Right ventricle myocardium superior (tissue), 1 donor: ENCODE measurements around the gene DNAJC28. TPM values are rescaled to one million over a fixed set of nuclear protein-coding genes. Genes with fewer than 3 reads are reported as not detected.
"Not testable (repeated sequence)": the region's sequence is repeated elsewhere in the genome, so short reads cannot be mapped to it uniquely, and the experiment has no call there.

ENCODE experiments used
- ATAC-seq: fragments of 200-7000 bp; cut with Tn5 transposase; one replicate; pipeline ENCODE4 v1.9.1; 2020; ENCODE audit warnings: mild to moderate bottlenecking; ENCODE audit not compliant: poor library complexity
- DNase-seq: peaks from one replicate; pipeline ENCODE4 v3.0.0-alpha.2; 2020
- intact Hi-C: fragments of 100-400 bp; cut with DNase I; formaldehyde crosslinking; loops from one replicate; pipeline ENCODE4 v1.11.2; 2022
- long read RNA-seq: library from polyadenylated mRNA; unstranded; transcript quantifications from one replicate; pipeline ENCODE4 v2.0.0, GENCODE V29; 2021
- total RNA-seq: library from RNA; stranded (reverse); fragmentation: NEBNext Ultra II Directional; extraction: Animal tissue kit (Norgen Biotek cat#: 25700); gene quantifications from one replicate; pipeline ENCODE4 v1.2.1, GENCODE V29; 2021
- donor health status: DM: no; HTN: yes; CAD: no; lungs with severe emphysema.

Gene DNAJC28
- total RNA-seq, result 5.7 TPM
- long read RNA-seq, transcript DNAJC28-202 (2 exons, 1,354 nt), result major isoform, 8 of 11 reads
- long read RNA-seq, partial matches to known transcripts, result 0 of 11 reads
- long read RNA-seq, other reads (novel, unspliced or antisense), result 3 of 11 reads

- peak; percentile 99 for ATAC-seq
- DNase-seq, result peak; percentile 96
- intact Hi-C loops, result no loop called here
Measured at GRCh38 chr21:33491373-33492102, at the start of gene DNAJC28. TSS of gene DNAJC28 (minus strand) at chr21:33491716. CDS start at chr21:33489393, 2,323 bp downstream.

DNA sequence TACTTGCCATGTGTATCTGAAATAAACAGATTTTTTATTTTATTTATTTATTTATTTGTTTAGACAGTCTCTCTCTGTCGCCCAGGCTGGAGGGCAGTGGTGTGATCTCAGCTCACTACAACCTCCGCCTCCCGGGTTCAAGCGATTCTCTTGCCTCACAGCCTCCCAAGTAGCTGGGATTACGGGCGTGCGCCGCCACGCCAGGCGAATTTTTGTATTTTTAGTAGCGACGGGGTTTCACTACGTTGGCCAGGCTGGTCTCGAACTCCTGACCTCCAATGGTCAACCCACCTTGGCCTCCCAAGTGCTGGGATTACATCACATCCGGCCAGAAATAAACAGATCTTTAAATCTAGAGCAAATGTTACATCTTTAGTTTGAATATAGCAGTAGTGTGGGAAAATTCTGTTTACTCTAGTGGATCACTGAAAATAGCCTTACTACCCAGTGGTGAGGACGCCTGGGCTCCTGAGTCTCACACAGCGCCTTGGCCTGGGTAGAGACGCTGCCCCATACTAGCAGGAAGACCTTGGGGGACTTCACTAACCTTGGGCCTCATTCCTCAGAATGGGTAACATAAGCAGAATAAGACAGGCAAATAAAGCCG, 49.7 kb upstream of the DNAJC28 start:
- intact Hi-C loops, result no loop called here
- DNase-seq, result no peak
- ATAC-seq, result no peak

- ATAC-seq (no peak), DNase-seq (no peak)
- intact Hi-C loops, result no loop called here
Measured at GRCh38 chr21:33540711-33541104, 49.2 kb upstream of the DNAJC28 start.

GRCh38 chr21:33539616-33540015, 48.1 kb upstream of the DNAJC28 start:
- DNase-seq, result no peak
- intact Hi-C loops, result no loop called here
- no peak for ATAC-seq

DNA sequence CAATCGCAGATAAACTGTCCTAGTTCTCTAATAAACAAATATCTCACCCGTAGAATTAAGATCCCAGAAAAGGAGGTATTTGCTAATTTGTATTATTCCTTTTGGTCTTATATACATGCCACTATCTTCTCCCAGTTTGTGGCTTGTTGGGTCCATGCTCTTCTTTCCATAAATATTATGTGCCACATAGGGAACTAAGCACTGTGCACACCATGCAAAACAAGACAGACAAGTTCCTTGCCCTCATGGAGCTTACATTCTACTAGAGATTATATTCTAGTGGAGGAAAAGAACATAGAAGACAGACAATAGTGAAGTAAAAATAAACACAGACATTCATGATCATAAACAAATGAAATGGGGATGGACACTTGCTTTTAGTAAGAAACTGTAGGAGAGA, 45.7 kb upstream of the DNAJC28 start:
- ATAC-seq, result no peak
- no peak for DNase-seq
- intact Hi-C loops, result no loop called here

GRCh38 chr21:33531007-33531406, 39.5 kb upstream of the DNAJC28 start:
- intact Hi-C loops, result no loop called here
- DNase-seq (no peak), ATAC-seq (no peak)

GRCh38 chr21:33522953-33523349, 31.4 kb upstream of the DNAJC28 start:
- no peak for DNase-seq
- intact Hi-C loops, result no loop called here
- ATAC-seq, result no peak

DNA sequence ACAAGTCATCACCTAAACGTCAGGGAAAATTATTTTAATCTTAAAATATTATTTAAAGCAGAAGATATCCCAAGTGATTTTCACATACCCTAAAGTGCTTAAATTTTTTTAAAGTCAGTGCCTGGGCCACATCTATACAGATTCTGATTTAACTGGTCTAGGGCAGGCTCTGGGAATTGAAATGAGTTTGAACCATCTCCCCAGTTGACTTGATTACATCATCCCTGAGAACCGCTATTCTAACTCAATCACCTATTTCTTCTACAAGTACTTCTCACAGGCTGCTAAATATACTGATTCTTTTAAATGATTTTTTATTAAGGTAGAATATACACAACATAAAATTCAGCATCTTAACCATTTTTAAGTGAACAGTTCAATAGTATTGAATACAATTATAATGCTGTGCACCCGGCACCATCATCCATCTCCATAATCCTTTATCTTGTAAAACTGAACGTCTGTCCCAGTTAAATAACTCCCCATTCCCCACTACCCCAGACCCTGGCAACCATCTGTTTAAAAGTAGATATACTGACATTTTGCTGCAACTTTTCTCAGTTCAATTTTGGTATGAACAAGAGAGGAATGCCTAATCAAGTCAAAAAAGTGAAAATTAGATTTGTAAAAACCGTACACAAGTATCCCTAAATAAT, 30.9 kb upstream of the DNAJC28 start:
- intact Hi-C loops, result no loop called here
- ATAC-seq, result no peak
- DNase-seq, result no peak

- intact Hi-C loops, result no loop called here
- ATAC-seq (no peak), DNase-seq (no peak)
Measured at GRCh38 chr21:33518899-33519298, 27.4 kb upstream of the DNAJC28 start.

GRCh38 chr21:33514229-33514628, 22.7 kb upstream of the DNAJC28 start:
- DNase-seq, result no peak
- no peak for ATAC-seq
- intact Hi-C loops, result no loop called here

DNA sequence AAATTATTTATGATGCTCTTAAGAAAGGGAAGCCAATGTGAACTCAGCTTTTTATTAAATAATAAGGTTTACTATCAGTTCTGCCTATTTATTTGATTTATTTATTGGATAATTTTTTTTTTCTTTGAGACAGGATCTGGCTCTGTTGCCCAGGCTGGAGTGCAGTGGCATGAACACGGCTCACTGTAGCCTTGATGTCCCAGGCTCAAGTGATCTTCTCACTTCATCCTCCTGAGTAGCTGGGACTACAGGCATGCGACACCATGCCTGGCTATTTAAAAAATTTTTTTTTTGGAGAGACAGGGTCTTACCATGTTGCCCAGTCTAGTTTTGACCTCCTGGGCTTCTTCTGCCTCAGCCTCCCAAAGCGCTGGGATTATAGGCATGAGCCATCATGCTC, 21.0 kb upstream of the DNAJC28 start:
- ATAC-seq, result no peak
- intact Hi-C loops, result no loop called here
- DNase-seq, result no peak

DNA sequence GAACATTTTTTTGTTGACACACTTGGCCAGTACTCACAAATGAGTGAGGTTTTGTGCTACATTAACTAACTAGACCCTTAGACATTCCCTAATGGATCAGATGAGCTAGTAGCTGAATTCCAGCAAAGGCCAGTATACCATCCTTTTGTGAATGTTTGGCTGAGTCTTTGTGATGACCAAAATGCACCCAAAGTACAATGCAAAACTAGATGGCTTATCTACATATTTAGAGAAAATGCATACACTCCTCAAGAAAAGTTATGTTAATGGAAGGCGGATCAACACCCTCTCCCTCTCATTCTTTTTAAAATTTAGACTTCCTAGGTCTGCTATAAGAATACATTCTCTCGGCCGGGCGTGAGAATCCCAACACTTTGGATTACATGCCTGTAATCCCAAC, 20.1 kb upstream of the DNAJC28 start:
- intact Hi-C loops, result no loop called here
- DNase-seq (no peak), ATAC-seq (no peak)

DNA sequence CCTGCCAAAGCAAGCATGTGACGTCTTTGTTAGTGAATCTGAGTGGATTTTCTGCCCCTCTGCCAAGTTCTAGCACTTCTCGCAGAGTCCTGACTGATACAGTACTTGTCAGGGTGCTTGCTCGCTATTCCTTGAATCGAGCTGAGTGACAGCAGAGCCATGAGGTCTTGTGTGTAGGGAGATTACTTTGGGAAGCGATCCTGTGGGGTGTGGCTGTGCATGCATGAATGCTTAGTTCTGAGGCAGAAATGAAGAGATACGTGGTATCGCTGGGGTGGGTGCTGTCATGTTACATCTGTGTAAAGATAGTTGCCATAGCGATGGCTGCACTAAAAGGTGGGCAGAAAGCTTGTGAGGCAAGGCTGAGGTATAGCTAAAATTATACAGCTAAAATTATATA, 19.3 kb upstream of the DNAJC28 start:
- DNase-seq (no peak), ATAC-seq (no peak)
- intact Hi-C loops, result no loop called here

DNA sequence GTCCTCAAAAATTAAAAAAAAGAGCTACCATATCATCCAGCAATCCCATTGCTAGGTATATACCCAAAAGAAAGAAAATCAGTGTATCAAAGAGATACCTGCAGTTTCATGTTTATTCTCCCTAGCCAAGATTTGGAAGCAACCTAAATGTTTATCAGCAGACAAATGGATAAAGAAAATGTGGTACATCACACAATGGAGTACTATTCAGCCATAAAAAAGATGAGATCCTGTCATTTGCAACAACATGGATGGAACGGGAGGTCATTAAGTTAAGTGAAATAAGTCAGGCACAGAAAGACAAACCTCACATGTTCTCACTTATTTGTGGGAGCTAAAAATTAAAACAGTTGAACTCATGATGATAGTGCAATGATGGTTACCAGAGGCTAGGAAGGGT, 15.5 kb upstream of the DNAJC28 start:
- DNase-seq, intact Hi-C loops, ATAC-seq: not testable (repeated sequence)

DNA sequence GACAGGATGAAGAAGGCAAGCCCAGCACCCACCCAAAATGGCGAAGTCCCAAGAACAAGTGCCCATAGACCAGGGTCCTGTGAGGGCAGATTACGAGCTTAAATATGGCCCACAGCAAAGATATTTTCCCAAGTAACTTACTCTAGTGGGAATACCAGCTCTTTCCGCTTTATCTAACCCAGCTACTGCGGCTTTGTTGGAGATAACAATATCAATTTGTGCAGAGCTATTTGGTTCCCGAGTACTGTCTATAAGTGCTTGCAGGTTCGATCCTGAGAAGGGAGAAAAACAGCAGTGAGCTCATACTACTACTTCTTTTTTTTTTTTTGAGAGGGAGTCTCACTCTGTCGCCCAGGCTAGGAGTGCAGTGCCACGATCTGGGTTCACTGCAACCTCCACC, 14.3 kb upstream of the DNAJC28 start:
- intact Hi-C loops, result no loop called here
- ATAC-seq (no peak), DNase-seq (no peak)

- ATAC-seq, result no peak
- intact Hi-C loops, result no loop called here
Measured at GRCh38 chr21:33496345-33496744, 4.8 kb upstream of the DNAJC28 start.

GRCh38 chr21:33495743-33496142, 4.2 kb upstream of the DNAJC28 start:
- DNase-seq (no peak), ATAC-seq (no peak)
- intact Hi-C loops, result no loop called here

More at GRCh38 chr21:33496345-33496744, 4.8 kb upstream of the DNAJC28 start:
- no peak for DNase-seq

- intact Hi-C loops, result no loop called here
- DNase-seq (no peak), ATAC-seq (no peak)
Measured at GRCh38 chr21:33493756-33494155, 2.2 kb upstream of the DNAJC28 start.

GRCh38 chr21:33492571-33492970, 1.1 kb upstream of the DNAJC28 start:
- DNase-seq (no peak), ATAC-seq (no peak)
- intact Hi-C loops, result no loop called here

DNA sequence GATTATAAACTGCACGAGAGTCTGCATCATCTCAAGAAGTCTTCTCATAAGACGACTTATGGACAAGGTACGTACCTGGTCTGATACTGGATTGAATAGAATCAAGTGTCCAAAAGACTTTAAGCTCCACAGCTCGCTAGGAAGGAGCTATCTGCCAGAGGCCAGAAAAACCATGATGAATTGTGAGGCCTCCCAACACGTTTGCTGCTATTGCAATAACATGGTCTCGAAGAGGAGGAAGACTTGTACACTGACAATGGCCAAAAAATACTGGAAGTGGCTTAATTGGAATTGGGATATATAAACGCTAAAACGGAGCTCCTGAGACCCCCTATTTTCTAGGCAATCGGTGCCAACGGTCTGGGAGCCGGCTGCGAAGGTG, 534 bp downstream of the DNAJC28 start:
- ATAC-seq, result peak; percentile 5
- intact Hi-C loops, result no loop called here
- no peak for DNase-seq
